ENCODE results near the gene SSTR1. TPM values are rescaled to one million over a fixed set of nuclear protein-coding genes. Genes with fewer than 3 reads are reported as not detected.

SSTR1 gene
- total and polyA plus RNA-seq, 2 of the 13 experiments (the other 11 are each of a cell fraction or from before 2014, with no cell fraction given) = 0.04 TPM

- TF ChIP-seq USF2 (IDR thresholded peaks at IDR 0.05; ENCODE audit: low read depth, low read length) (no peak), USF2 (CRISPR knock-in tag; IDR thresholded peaks at IDR 0.05; ENCODE audit: borderline replicate concordance) (no peak)
Measured at GRCh38 chr14:38226366-38226765, 18.7 kb downstream of the SSTR1 start (continued).

GRCh38 chr14:38233218-38233617, 25.5 kb downstream of the SSTR1 start:
- TF ChIP-seq MXD1 (CRISPR knock-in tag; IDR thresholded peaks at IDR 0.05) (no peak), RELA (CRISPR knock-in tag; IDR thresholded peaks at IDR 0.05) (no peak), ZFYVE20 (CRISPR knock-in tag; IDR thresholded peaks at IDR 0.05; ENCODE audit: borderline replicate concordance, low read depth) (no peak), MAFG (CRISPR knock-in tag; IDR thresholded peaks at IDR 0.05) (no peak), SOX13 (IDR thresholded peaks at IDR 0.05) (no peak), SOX13 (CRISPR knock-in tag; conservative IDR thresholded peaks at IDR 0.05 in 1 of 2, IDR thresholded peaks at IDR 0.05 in 1 of 2) (no peak)
- no peak overlapping the region for H3K9ac ChIP-seq (ENCODE audit: insufficient read depth, low read depth, low read length)
- no peaks in the 10 kb centered on the region for H3K36me3 ChIP-seq (replicated peaks in 1 of 2; ENCODE audit: control insufficient read depth in 1 of 2, insufficient read depth in 2 of 2, low read length in 2 of 2)
- no peaks in the 10 kb centered on the region for H4K20me1 ChIP-seq (ENCODE audit: insufficient read depth, low read length)
- CTCF ChIA-PET (ENCODE audit: low intra/inter-chr PET ratio, low total read pairs) = no interaction called here
- WGBS (ENCODE audit: low lambda C conversion rate) = 8% methylated on average over 5 of the region's 5 CpGs
- no peak overlapping the region for H3K27ac ChIP-seq (ENCODE audit: extremely low read length, insufficient read depth, low read length)
- H2AFZ ChIP-seq (ENCODE audit: low read length) = no peak overlapping the region
- H3K4me2 ChIP-seq (ENCODE audit: low read depth, low read length) = no peak overlapping the region
- no peaks in the 10 kb centered on the region for H3K4me1 ChIP-seq (ENCODE audit: insufficient read depth, low read length)
- POLR2A ChIA-PET = no interaction called here
- in situ Hi-C loops (cut with HindIII; ENCODE audit: extremely low pct_ligation_motif_present, low pct_unique_long_range_greater_than_20kb) = no loop called here
- H3K79me2 ChIP-seq (ENCODE audit: insufficient read depth, low read length) = no peaks in the 10 kb centered on the region
- DNase-seq (ENCODE audit: low spot score) (no peak), ATAC-seq (no peak), FAIRE-seq (no peak)
- intact Hi-C loops (cut with micrococcal nuclease; ENCODE audit: unreplicated experiment) = no loop called here
- no peaks in the 10 kb centered on the region for H3K9me3 ChIP-seq (ENCODE audit: low read length)
- no peak overlapping the region for H3K4me3 ChIP-seq (replicated peaks in 1 of 3; ENCODE audit: insufficient read depth in 1 of 3, low read depth in 2 of 3, low read length in 3 of 3)
- H3K27me3 ChIP-seq (ENCODE audit: control insufficient read depth in 1 of 2, insufficient read depth in 2 of 2, low read length in 2 of 2) = no peaks in the 10 kb centered on the region
- no TSS peak for BruUV-seq (replicated peaks)

Measured in HepG2 (cell line).